GM21390 (cell line): Measurements from ENCODE around the gene WDR41.

ENCODE experiments used
- ATAC-seq: cut with Tn5 transposase; IDR thresholded peaks from one replicate; pipeline ENCODE4 v1.9.1; 2021; ENCODE audit not compliant: unreplicated experiment

The WDR41 gene

DNA sequence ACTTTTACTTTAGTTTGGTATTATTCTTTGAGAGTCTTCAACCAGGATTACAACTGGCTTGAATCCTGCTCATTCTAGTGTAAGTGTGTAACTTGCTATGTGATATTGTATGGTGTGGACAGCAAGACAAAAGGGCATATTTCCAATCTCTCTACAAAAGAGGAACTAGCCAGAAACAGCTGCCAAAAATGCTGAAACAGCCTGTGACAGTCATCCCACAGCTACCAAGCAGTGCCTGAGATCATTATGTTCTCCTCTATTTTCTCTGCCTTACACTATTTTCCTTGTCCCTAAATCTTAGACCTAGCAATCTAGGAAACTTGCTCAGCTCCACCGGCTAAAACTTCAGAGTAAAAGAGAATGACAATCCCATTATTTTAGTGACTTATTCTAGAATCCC lies 42.8 kb downstream of the WDR41 start:
- ATAC-seq: no peak

DNA sequence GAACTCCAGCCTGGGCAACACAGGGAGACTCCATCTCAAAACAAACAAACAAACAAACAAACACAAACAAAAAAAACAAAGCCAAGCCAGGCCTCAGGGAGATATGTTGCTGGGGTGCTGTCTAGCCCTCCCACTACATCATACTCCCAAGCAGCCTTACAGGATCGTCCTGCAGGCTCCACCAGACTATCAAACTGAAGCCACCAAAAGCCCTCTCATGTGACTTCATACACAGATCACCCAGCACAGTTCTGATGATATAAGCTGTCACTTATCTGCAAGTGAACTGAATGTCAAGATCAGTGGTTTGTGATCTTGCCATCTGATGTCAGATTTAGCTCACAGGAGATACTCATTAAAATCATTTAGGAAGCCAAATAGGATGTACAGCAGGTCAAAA lies 43.3 kb downstream of the WDR41 start:
- no peak for ATAC-seq

DNA sequence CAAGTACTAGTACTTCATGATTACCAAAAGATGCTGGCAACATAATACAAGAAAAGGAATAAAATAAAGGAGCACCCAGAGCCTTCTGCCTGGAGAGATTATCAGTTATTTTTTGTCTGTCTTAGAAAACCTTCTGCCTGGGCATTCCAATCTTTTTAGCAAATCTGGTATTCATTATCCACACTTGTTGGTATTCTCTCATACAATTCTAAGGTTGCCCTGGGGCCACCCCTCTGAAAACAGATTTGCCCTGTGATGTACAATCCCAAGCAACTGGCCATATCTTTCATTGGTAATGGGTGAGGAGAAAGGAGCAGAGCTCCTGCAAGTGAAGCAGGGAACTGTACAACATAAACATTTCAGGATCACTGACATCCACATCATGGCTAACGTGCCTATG lies 47.8 kb downstream of the WDR41 start:
- no peak for ATAC-seq

DNA sequence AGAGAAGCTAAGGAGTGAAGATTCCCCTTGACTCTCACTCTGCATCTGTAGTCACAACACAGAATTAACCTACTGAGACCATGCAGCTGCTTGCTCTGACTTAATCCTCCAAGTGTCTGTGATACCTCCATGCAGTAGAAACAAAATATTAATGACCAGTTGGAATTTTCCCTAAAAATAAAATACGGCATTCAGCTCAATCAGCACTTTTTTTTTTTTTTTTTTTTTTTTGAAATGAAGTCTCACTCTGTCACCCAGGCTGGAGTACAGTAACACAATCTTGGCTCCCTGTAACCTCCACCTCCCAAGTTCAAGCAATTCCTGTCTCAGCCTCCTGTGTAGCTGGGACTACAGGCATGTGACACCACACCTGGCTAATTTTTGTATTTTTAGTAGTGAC lies 48.4 kb downstream of the WDR41 start:
- ATAC-seq: no peak

- ATAC-seq: no peak
Observed at GRCh38 chr5:77438071-77438470, 54.0 kb downstream of the WDR41 start.

DNA sequence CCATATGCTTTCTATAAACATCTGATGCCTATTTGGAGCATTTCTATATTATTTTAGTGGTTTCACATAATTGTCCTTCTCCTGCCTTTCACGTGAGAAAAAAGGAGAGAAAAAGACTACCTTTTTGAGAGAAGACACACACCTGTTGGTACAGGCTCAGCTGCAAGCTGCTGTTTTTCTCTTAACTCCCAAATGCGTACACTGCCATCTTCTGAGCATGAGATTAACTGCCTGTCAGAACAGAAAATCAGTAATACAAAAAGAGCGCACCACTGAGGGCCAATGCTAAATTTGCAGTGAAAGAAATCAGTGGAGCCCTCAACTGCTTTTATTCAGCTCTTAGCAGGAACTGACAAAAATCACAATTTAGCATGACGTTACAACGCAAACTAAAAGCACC lies 54.9 kb downstream of the WDR41 start:
- ATAC-seq: no peak

- no peak for ATAC-seq
Observed at GRCh38 chr5:77431719-77432118, 60.4 kb downstream of the WDR41 start.

GRCh38 chr5:77431286-77431685 lies 60.8 kb downstream of the WDR41 start:
- ATAC-seq: no peak

DNA sequence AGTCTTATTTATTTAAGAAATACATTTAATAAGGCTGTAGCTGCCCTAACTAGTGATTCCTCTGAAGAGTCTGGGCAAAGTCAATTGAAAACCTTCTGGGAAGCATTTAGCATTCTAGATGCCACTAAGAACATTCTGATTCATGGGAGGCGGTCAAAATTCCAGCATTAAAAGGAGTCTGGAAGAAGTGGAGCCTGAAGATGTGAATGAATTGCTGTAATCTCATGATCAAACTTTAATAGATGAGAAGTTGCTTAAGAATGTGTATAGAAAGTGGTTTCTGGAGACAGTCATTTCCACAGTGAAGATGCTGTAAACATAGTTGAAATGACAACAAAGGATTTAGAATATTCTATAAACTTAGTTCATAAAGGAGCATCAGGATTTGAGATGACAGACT lies 61.4 kb downstream of the WDR41 start:
- ATAC-seq: no peak

GRCh38 chr5:77428526-77428925 lies 63.6 kb downstream of the WDR41 start:
- no peak for ATAC-seq

GRCh38 chr5:77427998-77428397 lies 64.1 kb downstream of the WDR41 start:
- no peak for ATAC-seq

DNA sequence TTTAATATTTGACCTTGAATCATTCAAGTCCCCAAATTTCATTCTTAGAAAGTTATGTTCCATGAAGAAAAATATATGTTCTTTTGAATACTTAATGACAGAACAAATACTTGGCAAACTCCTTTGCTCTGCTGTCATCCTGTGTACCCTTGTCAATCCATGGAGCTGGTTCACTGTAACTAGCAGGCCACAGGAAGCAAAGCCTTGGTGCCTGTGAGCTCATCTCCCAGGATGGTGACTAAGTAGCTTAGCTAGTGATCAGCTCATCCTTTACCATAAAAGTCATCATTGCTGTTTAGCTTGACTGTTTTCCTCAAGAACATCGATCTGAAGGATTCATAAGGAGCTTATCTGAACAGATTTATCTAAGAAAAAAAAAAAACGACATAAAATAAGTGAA lies 65.4 kb downstream of the WDR41 start:
- no peak for ATAC-seq

- ATAC-seq: no peak
Observed at GRCh38 chr5:77425998-77426659, 66.0 kb downstream of the WDR41 start.

DNA sequence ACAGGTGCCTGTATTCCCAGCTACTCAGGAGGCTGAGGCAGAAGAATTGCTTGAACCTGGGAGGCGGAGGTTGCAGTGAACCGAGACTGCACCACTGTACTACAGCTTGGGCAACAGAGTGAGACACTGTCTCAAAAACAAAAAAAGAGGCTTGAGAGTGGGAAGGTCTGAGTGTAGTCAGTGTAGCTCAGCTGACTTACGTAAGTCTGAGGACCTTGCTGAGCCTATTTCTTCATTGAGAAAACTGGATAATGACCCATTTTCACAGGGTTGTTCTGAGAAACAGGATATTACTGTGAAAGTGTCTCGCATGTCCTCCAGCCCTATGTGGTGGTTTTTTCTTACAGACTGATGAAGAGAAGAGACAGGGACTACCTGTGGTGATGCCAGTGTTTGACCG lies 66.7 kb downstream of the WDR41 start:
- no peak for ATAC-seq

GRCh38 chr5:77424921-77425320 lies 67.2 kb downstream of the WDR41 start:
- no peak for ATAC-seq

GRCh38 chr5:77423022-77423750 lies 68.9 kb downstream of the WDR41 start:
- no peak for ATAC-seq

GRCh38 chr5:77420940-77421339 lies 71.2 kb downstream of the WDR41 start:
- no peak for ATAC-seq

- ATAC-seq: no peak
Observed at GRCh38 chr5:77419644-77420582, 72.2 kb downstream of the WDR41 start.

- ATAC-seq: no peak
Observed at GRCh38 chr5:77418601-77419581, 73.2 kb downstream of the WDR41 start.

GRCh38 chr5:77418162-77418561 lies 74.0 kb downstream of the WDR41 start:
- no peak for ATAC-seq

DNA sequence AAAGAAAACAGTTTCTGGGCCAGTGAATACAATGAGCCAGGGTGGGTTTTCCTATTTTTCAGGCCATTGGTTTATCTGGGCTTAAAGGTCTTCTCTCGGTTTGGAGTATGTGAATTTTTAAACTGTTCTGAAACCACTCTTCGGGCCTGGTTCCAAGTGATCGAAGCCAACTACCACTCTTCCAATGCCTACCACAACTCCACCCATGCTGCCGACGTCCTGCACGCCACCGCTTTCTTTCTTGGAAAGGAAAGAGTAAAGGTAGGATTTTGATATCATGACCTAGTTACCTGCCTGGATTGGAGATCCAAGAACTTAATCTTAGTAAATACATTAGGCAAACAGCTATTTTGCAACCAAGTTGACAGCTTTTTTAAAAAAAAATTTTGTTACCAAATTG lies 79.1 kb downstream of the WDR41 start:
- no peak for ATAC-seq
